GM12878 (cell line): ENCODE measurements around the gene LRRC8B. TPM values are rescaled to one million over a fixed set of nuclear protein-coding genes. Genes with fewer than 3 reads are reported as not detected.
A peak's percentile ranks its signal among the peaks of the same experiment; 100 is the strongest.

Experiments used
- BCL11A ChIP-seq: IDR thresholded peaks from 2 replicates; pipeline ENCODE4 v1.6.1; 2011; ENCODE audit warnings: low read depth, low read length
- BHLHE40 ChIP-seq, 2 experiments: fragments of 450-650 bp in 1 of 2; IDR thresholded peaks; 2 replicates each; pipeline ENCODE4 v1.6.1; 2011 to 2017; ENCODE audit warnings: low read depth in 2 of 2, borderline replicate concordance in 1 of 2, improper control_type of control experiment in 1 of 2, low read length in 1 of 2, mild to moderate bottlenecking in 1 of 2
- CBX5 ChIP-seq: sonication (generic); IDR thresholded peaks from 2 replicates; pipeline ENCODE4 v1.6.1; 2016; ENCODE audit warnings: low read depth, moderate library complexity, mild to moderate bottlenecking, inconsistent platforms
- E4F1 ChIP-seq: fragments of 450-650 bp; IDR thresholded peaks from 2 replicates; pipeline ENCODE4 v1.6.1; 2018; ENCODE audit warnings: borderline replicate concordance, mild to moderate bottlenecking; ENCODE audit not compliant: partially characterized antibody
- ETV6 ChIP-seq, 2 experiments: fragments of 450-650 bp in 1 of 2; IDR thresholded peaks in 1 of 2; conservative IDR thresholded peaks in 1 of 2; 2 replicates each; pipeline ENCODE4 v1.6.1; 2014; ENCODE audit warnings: antibody characterized with exemption in 1 of 2, borderline replicate concordance in 1 of 2, low read depth in 1 of 2, mild to moderate bottlenecking in 1 of 2, moderate library complexity in 1 of 2
- FOS ChIP-seq: IDR thresholded peaks from 3 replicates; pipeline ENCODE4 v1.6.1; 2011; ENCODE audit warnings: borderline replicate concordance; ENCODE audit not compliant: insufficient read length; ENCODE audit errors: extremely low read depth
- HDAC6 ChIP-seq: fragments of 200-600 bp; sonication (generic); IDR thresholded peaks from one replicate; pipeline ENCODE4 v1.8.0; 2017; ENCODE audit warnings: antibody characterized with exemption; ENCODE audit not compliant: unreplicated experiment
- JUNB ChIP-seq: IDR thresholded peaks from 2 replicates; pipeline ENCODE4 v1.6.1; 2016; ENCODE audit warnings: antibody characterized with exemption, mild to moderate bottlenecking
- MYB ChIP-seq: fragments of 150-350 bp; IDR thresholded peaks from 2 replicates; pipeline ENCODE4 v1.6.1; 2014; ENCODE audit warnings: mild to moderate bottlenecking, low read depth, low read length, borderline replicate concordance
- NFIC ChIP-seq: IDR thresholded peaks from 2 replicates; pipeline ENCODE4 v1.6.1; 2012; ENCODE audit warnings: low read depth, mild to moderate bottlenecking, inconsistent platforms, low read length, moderate library complexity
- NFYB ChIP-seq: IDR thresholded peaks from 2 replicates; pipeline ENCODE4 v1.6.1; 2011; ENCODE audit warnings: low read depth, mild to moderate bottlenecking, low read length, improper control_type of control experiment, moderate library complexity; ENCODE audit not compliant: insufficient read depth
- PAX8 ChIP-seq: fragments of 450-650 bp; IDR thresholded peaks from 2 replicates; pipeline ENCODE4 v1.6.1; 2017; ENCODE audit warnings: mild to moderate bottlenecking, moderate library complexity
- SUPT20H ChIP-seq: IDR thresholded peaks from 2 replicates; pipeline ENCODE4 v1.6.1; 2011; ENCODE audit warnings: low read depth, mild to moderate bottlenecking, low read length, moderate library complexity, borderline replicate concordance; ENCODE audit not compliant: control insufficient read depth
- SUZ12 ChIP-seq: fragments of 200-600 bp; sonication (generic); IDR thresholded peaks from one replicate; pipeline ENCODE4 v1.6.1; 2018; ENCODE audit warnings: antibody characterized with exemption, mild to moderate bottlenecking; ENCODE audit not compliant: unreplicated experiment
- TAF1 ChIP-seq: IDR thresholded peaks from 2 replicates; pipeline ENCODE4 v1.6.1; 2011; ENCODE audit warnings: mild to moderate bottlenecking, low read depth, low read length, borderline replicate concordance
- TCF7 ChIP-seq: IDR thresholded peaks from 2 replicates; pipeline ENCODE4 v1.6.1; 2014; ENCODE audit warnings: antibody characterized with exemption, borderline replicate concordance
- YBX1 ChIP-seq: fragments of 450-650 bp; IDR thresholded peaks from 2 replicates; pipeline ENCODE4 v1.6.1; 2016; ENCODE audit warnings: antibody characterized with exemption
- ZBTB11 ChIP-seq: fragments of 450-650 bp; formaldehyde crosslinking; IDR thresholded peaks from 2 replicates; pipeline ENCODE4 v1.5.0; 2022; ENCODE audit warnings: mild to moderate bottlenecking, missing genetic modification characterization
- polyA plus RNA-seq, 11 experiments: library from polyadenylated mRNA; depleted of rRNA in 4 of 11; unstranded in 6 of 11; stranded (reverse) in 5 of 11; fragments of >200 nt; fragmentation: Nextera tagmentation in 4 of 11; fragmentation: Illumina TruSeq in 1 of 11; extraction: Ambion mirVana in 4 of 11; extraction: Trizol in 1 of 11; gene quantifications; 1 replicate in 1 of 11; 2 replicates in 10 of 11; pipeline versions ENCODE4 v1.2.1 to v1.2.3, GENCODE V29; 2011 to 2016; ENCODE audit warnings: inconsistent platforms in 2 of 11, missing spikeins in 2 of 11, low read depth in 1 of 11
- total RNA-seq, 4 experiments: library from RNA; depleted of rRNA in 3 of 4; stranded (reverse); fragments of >200 nt in 3 of 4; fragmentation: Illumina TruSeq in 1 of 4; extraction: Trizol in 1 of 4; gene quantifications; 2 replicates each; pipeline versions ENCODE4 v1.2.1 to v1.2.3, GENCODE V29; 2013 to 2021
- TF ChIP-seq, protein P1 (sequence below): fragments of 450-650 bp; IDR thresholded peaks from 2 replicates; pipeline ENCODE4 v1.6.1; 2017; ENCODE audit warnings: borderline replicate concordance
- TF ChIP-seq, protein P2 (sequence below): fragments of 450-650 bp; IDR thresholded peaks from 2 replicates; pipeline ENCODE4 v1.6.1; 2016; ENCODE audit warnings: mild to moderate bottlenecking

Gene LRRC8B
- total and polyA plus RNA-seq, 10 of the 15 experiments (the other 5 are each of a cell fraction or from before 2014, with no cell fraction given): 1.3 to 9.2 (median 5.4) TPM

GRCh38 chr1:89524369-89525168 lies at the start of gene LRRC8B (continued):
- TF ChIP-seq ETV6 (conservative IDR thresholded peaks at IDR 0.05 in 1 of 2, IDR thresholded peaks at IDR 0.05 in 1 of 2; ENCODE audit: borderline replicate concordance in 1 of 2, low read depth in 1 of 2) (no peak; a peak in 1 of 4 replicates), BCL11A (no peak), MYB (no peak), ZBTB11 (CRISPR knock-in tag) (no peak), NFIC (no peak), HDAC6 (peak; percentile 38), YBX1 (no peak), TCF7 (no peak), JUNB (no peak), E4F1 (no peak), PAX8 (no peak), BHLHE40 (IDR thresholded peaks at IDR 0.05; ENCODE audit: borderline replicate concordance in 1 of 2, low read depth in 2 of 2, low read length in 1 of 2) (peak; percentile 3 to 55; a peak in 2 of 4 replicates), CBX5 (no peak), SUPT20H (no peak), TAF1 (peak; percentile 60), NFYB (peak; percentile 86), SUZ12 (no peak), FOS (no peak)
- TF ChIP-seq, protein P1, sequence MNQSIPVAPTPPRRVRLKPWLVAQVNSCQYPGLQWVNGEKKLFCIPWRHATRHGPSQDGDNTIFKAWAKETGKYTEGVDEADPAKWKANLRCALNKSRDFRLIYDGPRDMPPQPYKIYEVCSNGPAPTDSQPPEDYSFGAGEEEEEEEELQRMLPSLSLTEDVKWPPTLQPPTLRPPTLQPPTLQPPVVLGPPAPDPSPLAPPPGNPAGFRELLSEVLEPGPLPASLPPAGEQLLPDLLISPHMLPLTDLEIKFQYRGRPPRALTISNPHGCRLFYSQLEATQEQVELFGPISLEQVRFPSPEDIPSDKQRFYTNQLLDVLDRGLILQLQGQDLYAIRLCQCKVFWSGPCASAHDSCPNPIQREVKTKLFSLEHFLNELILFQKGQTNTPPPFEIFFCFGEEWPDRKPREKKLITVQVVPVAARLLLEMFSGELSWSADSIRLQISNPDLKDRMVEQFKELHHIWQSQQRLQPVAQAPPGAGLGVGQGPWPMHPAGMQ: 0 out of 2 replicates have a peak, but pooled peaks have one; percentile 26
- TF ChIP-seq, protein P2, sequence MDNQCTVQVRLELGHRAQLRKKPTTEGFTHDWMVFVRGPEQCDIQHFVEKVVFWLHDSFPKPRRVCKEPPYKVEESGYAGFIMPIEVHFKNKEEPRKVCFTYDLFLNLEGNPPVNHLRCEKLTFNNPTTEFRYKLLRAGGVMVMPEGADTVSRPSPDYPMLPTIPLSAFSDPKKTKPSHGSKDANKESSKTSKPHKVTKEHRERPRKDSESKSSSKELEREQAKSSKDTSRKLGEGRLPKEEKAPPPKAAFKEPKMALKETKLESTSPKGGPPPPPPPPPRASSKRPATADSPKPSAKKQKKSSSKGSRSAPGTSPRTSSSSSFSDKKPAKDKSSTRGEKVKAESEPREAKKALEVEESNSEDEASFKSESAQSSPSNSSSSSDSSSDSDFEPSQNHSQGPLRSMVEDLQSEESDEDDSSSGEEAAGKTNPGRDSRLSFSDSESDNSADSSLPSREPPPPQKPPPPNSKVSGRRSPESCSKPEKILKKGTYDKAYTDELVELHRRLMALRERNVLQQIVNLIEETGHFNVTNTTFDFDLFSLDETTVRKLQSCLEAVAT: no peak; the same call in none of the 2 replicates
